ENCODE data around the gene SIL1. TPM values are rescaled to one million over a fixed set of nuclear protein-coding genes. Genes with fewer than 3 reads are reported as not detected.

SIL1 gene
- total and polyA plus RNA-seq, 2 of the 13 experiments (the other 11 are each of a cell fraction or from before 2014, with no cell fraction given): 26.0 to 30.0 TPM

DNA sequence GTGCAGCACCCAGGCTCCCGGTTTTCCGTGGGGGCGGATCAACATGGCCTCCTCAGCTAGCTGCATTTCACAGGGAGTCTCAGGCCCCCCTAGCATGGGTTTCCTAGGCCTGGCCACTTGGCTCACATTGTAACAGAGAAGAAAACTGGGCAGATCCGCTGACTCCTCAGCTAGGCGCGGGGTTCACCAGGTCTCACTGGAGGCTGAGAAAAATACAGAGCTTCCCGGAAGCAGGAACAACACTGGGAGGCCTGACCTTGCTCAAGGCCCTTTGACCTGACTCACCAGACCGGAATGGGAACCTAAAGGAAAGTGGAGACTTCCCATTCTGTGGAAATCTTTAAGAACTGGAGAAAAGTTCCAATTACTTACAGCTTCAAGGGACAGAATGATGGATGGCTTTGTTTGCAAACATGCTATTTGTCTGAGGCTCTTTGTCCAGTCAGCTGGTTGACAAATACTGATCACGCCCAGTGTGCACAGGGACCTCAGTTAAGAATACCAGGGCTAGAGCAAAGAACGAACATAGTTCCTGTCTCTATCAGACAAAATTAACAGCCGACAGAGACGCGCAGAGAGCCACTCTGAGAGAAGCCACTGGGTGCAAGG, 234.3 kb downstream of the SIL1 start (continued):
- TF ChIP-seq, protein P1, sequence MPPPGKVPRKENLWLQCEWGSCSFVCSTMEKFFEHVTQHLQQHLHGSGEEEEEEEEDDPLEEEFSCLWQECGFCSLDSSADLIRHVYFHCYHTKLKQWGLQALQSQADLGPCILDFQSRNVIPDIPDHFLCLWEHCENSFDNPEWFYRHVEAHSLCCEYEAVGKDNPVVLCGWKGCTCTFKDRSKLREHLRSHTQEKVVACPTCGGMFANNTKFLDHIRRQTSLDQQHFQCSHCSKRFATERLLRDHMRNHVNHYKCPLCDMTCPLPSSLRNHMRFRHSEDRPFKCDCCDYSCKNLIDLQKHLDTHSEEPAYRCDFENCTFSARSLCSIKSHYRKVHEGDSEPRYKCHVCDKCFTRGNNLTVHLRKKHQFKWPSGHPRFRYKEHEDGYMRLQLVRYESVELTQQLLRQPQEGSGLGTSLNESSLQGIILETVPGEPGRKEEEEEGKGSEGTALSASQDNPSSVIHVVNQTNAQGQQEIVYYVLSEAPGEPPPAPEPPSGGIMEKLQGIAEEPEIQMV (CRISPR knock-in tag; IDR thresholded peaks at IDR 0.05; ENCODE audit: low read depth): peak; percentile 31; the same call in 1 of the 2 replicates
- TF ChIP-seq, protein P2, sequence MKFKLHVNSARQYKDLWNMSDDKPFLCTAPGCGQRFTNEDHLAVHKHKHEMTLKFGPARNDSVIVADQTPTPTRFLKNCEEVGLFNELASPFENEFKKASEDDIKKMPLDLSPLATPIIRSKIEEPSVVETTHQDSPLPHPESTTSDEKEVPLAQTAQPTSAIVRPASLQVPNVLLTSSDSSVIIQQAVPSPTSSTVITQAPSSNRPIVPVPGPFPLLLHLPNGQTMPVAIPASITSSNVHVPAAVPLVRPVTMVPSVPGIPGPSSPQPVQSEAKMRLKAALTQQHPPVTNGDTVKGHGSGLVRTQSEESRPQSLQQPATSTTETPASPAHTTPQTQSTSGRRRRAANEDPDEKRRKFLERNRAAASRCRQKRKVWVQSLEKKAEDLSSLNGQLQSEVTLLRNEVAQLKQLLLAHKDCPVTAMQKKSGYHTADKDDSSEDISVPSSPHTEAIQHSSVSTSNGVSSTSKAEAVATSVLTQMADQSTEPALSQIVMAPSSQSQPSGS (CRISPR knock-in tag; IDR thresholded peaks at IDR 0.05): peak; percentile 25; the same call in 1 of the 2 replicates
- TF ChIP-seq ZNF501 (CRISPR knock-in tag; IDR thresholded peaks at IDR 0.05) (0 out of 2 replicates have a peak, but pooled peaks have one; percentile 55), ZNF441 (CRISPR knock-in tag; IDR thresholded peaks at IDR 0.05; ENCODE audit: borderline replicate concordance) (no peak), ETV5 (CRISPR knock-in tag; IDR thresholded peaks at IDR 0.05; ENCODE audit: borderline replicate concordance) (peak; percentile 76; the same call in 1 of the 2 replicates), SMAD9 (CRISPR knock-in tag; IDR thresholded peaks at IDR 0.05) (no peak), RARA (CRISPR knock-in tag; IDR thresholded peaks at IDR 0.05) (peak; percentile 40; the same call in 1 of the 2 replicates), KDM2A (CRISPR knock-in tag; IDR thresholded peaks at IDR 0.05; ENCODE audit: borderline replicate concordance, low read depth) (peak; percentile 16; the same call in 1 of the 2 replicates), ZNF7 (CRISPR knock-in tag; IDR thresholded peaks at IDR 0.05) (no peak), NPAS2 (CRISPR knock-in tag; IDR thresholded peaks at IDR 0.05; ENCODE audit: borderline replicate concordance) (no peak), HOXA7 (CRISPR knock-in tag; IDR thresholded peaks at IDR 0.05) (no peak), TBX3 (IDR thresholded peaks at IDR 0.05; ENCODE audit: borderline replicate concordance) (no peak), NFRKB (IDR thresholded peaks at IDR 0.05) (no peak), ZNF207 (IDR thresholded peaks at IDR 0.05; ENCODE audit: borderline replicate concordance) (no peak), ZNF383 (CRISPR knock-in tag; IDR thresholded peaks at IDR 0.05; ENCODE audit: borderline replicate concordance) (no peak)
- TF ChIP-seq, protein P3, sequence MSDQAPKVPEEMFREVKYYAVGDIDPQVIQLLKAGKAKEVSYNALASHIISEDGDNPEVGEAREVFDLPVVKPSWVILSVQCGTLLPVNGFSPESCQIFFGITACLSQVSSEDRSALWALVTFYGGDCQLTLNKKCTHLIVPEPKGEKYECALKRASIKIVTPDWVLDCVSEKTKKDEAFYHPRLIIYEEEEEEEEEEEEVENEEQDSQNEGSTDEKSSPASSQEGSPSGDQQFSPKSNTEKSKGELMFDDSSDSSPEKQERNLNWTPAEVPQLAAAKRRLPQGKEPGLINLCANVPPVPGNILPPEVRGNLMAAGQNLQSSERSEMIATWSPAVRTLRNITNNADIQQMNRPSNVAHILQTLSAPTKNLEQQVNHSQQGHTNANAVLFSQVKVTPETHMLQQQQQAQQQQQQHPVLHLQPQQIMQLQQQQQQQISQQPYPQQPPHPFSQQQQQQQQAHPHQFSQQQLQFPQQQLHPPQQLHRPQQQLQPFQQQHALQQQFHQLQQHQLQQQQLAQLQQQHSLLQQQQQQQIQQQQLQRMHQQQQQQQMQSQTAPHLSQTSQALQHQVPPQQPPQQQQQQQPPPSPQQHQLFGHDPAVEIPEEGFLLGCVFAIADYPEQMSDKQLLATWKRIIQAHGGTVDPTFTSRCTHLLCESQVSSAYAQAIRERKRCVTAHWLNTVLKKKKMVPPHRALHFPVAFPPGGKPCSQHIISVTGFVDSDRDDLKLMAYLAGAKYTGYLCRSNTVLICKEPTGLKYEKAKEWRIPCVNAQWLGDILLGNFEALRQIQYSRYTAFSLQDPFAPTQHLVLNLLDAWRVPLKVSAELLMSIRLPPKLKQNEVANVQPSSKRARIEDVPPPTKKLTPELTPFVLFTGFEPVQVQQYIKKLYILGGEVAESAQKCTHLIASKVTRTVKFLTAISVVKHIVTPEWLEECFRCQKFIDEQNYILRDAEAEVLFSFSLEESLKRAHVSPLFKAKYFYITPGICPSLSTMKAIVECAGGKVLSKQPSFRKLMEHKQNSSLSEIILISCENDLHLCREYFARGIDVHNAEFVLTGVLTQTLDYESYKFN (CRISPR knock-in tag; conservative IDR thresholded peaks at IDR 0.05): peak; percentile 34; the same call in 1 of the 2 replicates
- TF ChIP-seq, protein P4, sequence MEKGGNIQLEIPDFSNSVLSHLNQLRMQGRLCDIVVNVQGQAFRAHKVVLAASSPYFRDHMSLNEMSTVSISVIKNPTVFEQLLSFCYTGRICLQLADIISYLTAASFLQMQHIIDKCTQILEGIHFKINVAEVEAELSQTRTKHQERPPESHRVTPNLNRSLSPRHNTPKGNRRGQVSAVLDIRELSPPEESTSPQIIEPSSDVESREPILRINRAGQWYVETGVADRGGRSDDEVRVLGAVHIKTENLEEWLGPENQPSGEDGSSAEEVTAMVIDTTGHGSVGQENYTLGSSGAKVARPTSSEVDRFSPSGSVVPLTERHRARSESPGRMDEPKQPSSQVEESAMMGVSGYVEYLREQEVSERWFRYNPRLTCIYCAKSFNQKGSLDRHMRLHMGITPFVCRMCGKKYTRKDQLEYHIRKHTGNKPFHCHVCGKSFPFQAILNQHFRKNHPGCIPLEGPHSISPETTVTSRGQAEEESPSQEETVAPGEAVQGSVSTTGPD (CRISPR knock-in tag; IDR thresholded peaks at IDR 0.05): no peak
- TF ChIP-seq, protein P5, sequence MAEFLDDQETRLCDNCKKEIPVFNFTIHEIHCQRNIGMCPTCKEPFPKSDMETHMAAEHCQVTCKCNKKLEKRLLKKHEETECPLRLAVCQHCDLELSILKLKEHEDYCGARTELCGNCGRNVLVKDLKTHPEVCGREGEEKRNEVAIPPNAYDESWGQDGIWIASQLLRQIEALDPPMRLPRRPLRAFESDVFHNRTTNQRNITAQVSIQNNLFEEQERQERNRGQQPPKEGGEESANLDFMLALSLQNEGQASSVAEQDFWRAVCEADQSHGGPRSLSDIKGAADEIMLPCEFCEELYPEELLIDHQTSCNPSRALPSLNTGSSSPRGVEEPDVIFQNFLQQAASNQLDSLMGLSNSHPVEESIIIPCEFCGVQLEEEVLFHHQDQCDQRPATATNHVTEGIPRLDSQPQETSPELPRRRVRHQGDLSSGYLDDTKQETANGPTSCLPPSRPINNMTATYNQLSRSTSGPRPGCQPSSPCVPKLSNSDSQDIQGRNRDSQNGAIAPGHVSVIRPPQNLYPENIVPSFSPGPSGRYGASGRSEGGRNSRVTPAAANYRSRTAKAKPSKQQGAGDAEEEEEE (CRISPR knock-in tag; IDR thresholded peaks at IDR 0.05; ENCODE audit: borderline replicate concordance): no peak
- TF ChIP-seq, protein P6, sequence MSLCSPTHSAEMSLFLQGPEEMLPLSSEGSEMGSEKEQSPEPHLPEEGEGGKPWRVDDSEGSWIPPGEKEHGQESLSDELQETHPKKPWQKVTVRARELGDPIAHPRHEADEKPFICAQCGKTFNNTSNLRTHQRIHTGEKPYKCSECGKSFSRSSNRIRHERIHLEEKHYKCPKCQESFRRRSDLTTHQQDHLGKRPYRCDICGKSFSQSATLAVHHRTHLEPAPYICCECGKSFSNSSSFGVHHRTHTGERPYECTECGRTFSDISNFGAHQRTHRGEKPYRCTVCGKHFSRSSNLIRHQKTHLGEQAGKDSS (CRISPR knock-in tag; IDR thresholded peaks at IDR 0.05; ENCODE audit: borderline replicate concordance, low read depth): no peak
